ENCODE data around the gene TMPRSS4. TPM values are rescaled to one million over a fixed set of nuclear protein-coding genes. Genes with fewer than 3 reads are reported as not detected.
"Not testable (repeated sequence)": the region's sequence is repeated elsewhere in the genome, so short reads cannot be mapped to it uniquely, and the experiment has no call there.

The TMPRSS4 gene
- total RNA-seq, 1 donor from 2014 or later = not detected

DNA sequence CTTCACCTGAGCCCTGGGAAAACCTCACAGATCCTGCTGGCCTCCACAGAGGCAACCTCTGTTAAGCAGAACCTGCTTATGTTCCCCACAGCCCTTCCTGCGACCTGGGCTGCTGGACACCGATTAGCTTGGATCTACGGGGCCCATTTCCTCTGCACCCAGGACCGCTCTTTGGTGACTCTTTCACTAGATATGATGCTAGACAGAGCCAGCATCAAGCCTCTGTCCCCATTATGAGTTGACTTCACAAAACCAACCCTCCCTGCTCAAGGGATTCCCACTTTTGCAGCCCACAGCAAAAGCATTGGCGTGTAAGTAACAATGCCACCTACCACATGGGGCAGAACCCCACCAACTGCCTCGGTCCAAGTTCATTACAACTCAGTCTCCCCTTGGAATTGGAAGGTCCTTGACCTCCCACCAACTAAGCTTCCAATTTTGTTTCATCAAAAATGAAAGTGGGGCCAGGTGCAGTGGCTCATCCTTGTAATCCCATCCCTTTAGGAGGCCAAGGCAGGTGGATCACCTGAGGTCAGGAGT is 15.2 kb upstream of the TMPRSS4 start:
- Mint-ChIP-seq H3K36me3 (ENCODE audit: low read depth) (no peaks in the 10 kb centered on the region), H3K9me3 (peaks cover 5% of the 10 kb centered on the region), H3K27me3 (ENCODE audit: low read depth) (no peaks in the 10 kb centered on the region), H3K4me1 (peaks cover 7% of the 10 kb centered on the region), H3K4me3 (no peak overlapping the region), H3K27ac (ENCODE audit: unreplicated experiment) (no peak overlapping the region)
- TF ChIP-seq, protein P1, sequence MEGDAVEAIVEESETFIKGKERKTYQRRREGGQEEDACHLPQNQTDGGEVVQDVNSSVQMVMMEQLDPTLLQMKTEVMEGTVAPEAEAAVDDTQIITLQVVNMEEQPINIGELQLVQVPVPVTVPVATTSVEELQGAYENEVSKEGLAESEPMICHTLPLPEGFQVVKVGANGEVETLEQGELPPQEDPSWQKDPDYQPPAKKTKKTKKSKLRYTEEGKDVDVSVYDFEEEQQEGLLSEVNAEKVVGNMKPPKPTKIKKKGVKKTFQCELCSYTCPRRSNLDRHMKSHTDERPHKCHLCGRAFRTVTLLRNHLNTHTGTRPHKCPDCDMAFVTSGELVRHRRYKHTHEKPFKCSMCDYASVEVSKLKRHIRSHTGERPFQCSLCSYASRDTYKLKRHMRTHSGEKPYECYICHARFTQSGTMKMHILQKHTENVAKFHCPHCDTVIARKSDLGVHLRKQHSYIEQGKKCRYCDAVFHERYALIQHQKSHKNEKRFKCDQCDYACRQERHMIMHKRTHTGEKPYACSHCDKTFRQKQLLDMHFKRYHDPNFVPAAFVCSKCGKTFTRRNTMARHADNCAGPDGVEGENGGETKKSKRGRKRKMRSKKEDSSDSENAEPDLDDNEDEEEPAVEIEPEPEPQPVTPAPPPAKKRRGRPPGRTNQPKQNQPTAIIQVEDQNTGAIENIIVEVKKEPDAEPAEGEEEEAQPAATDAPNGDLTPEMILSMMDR (conservative IDR thresholded peaks at IDR 0.05) = no peak
- no peak for DNase-seq (ENCODE audit: low read depth, low spot score)

DNA sequence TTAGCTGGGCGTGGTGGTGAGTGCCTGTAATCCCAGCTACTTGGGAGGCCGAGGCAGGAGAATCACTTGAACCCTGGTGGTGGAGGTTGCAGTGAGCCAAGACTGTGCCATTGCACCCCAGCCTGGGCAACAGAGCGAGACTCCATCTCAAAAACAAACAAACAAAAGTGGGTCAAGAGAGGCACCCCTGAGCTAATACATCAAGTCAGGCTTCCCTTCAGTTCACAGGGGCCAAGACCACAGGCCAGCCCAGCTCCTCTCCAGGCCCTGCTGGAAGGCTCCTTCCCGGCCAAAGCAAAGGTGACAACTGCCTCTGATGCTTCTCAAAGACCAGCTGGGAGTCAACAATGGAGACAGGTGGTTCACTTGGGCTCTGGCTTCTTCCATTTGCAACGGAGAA is 14.7 kb upstream of the TMPRSS4 start:
- not testable (repeated sequence) for H3K4me1 Mint-ChIP-seq; H3K9me3 Mint-ChIP-seq; H3K27ac Mint-ChIP-seq (ENCODE audit: unreplicated experiment); H3K36me3 Mint-ChIP-seq (ENCODE audit: low read depth); H3K4me3 Mint-ChIP-seq; H3K27me3 Mint-ChIP-seq (ENCODE audit: low read depth); DNase-seq (ENCODE audit: low read depth, low spot score)

DNA sequence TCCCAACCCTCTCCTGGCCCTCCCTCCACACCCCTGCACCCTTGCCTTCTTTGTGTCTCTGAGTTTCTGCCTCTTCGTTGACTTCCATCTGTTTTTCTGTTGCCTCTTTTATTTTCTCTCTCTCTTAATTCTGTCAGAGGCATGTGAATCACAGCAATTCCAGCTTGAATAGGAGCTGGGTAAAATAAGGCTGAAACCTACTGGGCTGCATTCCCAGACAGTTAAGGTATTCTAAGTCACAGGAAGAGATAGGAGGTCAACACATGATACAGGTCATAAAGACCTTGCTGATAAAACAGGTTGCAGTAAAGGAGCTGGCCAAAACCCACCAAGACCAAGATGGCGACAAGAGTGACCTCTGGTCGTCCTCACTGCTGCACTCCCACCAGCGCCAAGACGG is 14.2 kb upstream of the TMPRSS4 start:
- H3K36me3 Mint-ChIP-seq (ENCODE audit: low read depth); H3K9me3 Mint-ChIP-seq; H3K27ac Mint-ChIP-seq (ENCODE audit: unreplicated experiment); H3K27me3 Mint-ChIP-seq (ENCODE audit: low read depth); H3K4me1 Mint-ChIP-seq; H3K4me3 Mint-ChIP-seq; DNase-seq (ENCODE audit: low read depth, low spot score): not testable (repeated sequence)

DNA sequence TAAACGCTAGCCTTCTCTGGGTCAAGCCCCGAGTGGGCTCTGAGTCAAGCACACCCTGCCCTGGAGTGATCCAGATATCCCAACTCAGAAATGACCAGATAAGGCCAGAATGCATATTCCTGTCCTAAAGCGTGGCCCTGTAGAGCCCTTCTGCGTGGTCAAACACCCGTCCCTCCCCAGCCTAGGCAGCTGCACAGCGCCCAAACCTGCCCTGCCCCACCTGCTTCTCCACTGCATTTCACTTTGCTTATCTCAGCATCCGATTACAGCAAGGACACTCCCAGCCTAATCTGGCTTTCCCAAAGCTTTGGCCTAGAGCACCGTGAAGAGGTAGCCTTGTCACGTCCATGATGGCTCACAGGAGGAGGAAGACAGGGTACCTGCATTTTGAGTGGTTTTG is 11.9 kb upstream of the TMPRSS4 start:
- no peak overlapping the region for H3K27ac Mint-ChIP-seq (ENCODE audit: unreplicated experiment)
- H3K36me3 Mint-ChIP-seq (ENCODE audit: low read depth) = no peaks in the 10 kb centered on the region
- no peaks in the 10 kb centered on the region for H3K27me3 Mint-ChIP-seq (ENCODE audit: low read depth)
- H3K4me3 Mint-ChIP-seq = no peak overlapping the region
- no peak for DNase-seq (ENCODE audit: low read depth, low spot score)
- TF ChIP-seq, protein P1 (conservative IDR thresholded peaks at IDR 0.05) = no peak
- H3K9me3 Mint-ChIP-seq = peaks cover 5% of the 10 kb centered on the region
- H3K4me1 Mint-ChIP-seq = peaks cover 17% of the 10 kb centered on the region

DNA sequence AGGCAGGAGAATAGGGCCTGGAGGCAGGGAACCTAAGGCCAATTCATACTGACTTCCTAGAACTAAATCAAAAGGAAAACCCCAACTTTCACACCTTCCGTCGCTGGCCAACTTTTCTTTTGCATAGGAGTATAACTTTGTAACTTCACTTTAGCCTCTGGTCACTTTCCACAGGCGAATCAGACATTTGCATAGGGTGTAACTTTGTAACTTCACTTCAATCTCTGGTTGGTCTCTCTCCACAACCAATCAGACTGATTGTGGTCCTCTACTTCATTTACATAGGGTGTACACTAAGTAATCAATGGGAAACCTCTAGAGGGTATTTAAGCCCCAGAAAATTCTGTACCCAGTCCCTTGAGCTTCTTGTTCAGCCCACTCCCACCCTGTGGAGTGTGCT is 11.5 kb upstream of the TMPRSS4 start:
- TF ChIP-seq, protein P1 (conservative IDR thresholded peaks at IDR 0.05) = no peak
- H3K36me3 Mint-ChIP-seq (ENCODE audit: low read depth) = no peaks in the 10 kb centered on the region
- H3K4me1 Mint-ChIP-seq = peaks cover 17% of the 10 kb centered on the region
- H3K27me3 Mint-ChIP-seq (ENCODE audit: low read depth) = no peaks in the 10 kb centered on the region
- no peak overlapping the region for H3K27ac Mint-ChIP-seq (ENCODE audit: unreplicated experiment)
- DNase-seq (ENCODE audit: low read depth, low spot score) = no peak
- peaks cover 5% of the 10 kb centered on the region for H3K9me3 Mint-ChIP-seq
- no peak overlapping the region for H3K4me3 Mint-ChIP-seq

DNA sequence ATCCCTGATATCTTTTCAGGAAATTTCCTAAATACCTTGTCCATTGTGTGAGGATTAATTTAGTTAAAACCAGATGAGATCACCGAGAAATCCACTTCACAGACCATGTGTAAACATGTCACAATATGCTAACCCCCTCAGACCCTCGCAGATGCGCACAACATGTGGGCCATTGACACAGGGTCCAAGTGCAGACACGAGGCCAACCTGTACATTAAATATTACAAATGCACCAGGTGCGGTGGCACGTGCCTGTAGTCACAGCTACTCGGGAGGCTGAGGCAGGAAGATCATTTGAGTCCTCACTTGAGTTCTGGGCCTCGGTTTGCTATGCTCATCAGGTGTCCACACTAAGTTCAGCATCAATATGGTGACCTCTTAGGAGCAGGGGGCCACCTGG is 9.9 kb upstream of the TMPRSS4 start:
- peaks cover 17% of the 10 kb centered on the region for H3K4me1 Mint-ChIP-seq
- TF ChIP-seq, protein P1 (conservative IDR thresholded peaks at IDR 0.05) = no peak
- DNase-seq (ENCODE audit: low read depth, low spot score) = no peak
- H3K4me3 Mint-ChIP-seq = no peak overlapping the region
- H3K36me3 Mint-ChIP-seq (ENCODE audit: low read depth) = no peaks in the 10 kb centered on the region
- H3K9me3 Mint-ChIP-seq = peaks cover 5% of the 10 kb centered on the region
- no peak overlapping the region for H3K27ac Mint-ChIP-seq (ENCODE audit: unreplicated experiment)
- H3K27me3 Mint-ChIP-seq (ENCODE audit: low read depth) = no peaks in the 10 kb centered on the region

Measured in neural crest cell (in vitro differentiated cells).